Measurements from ENCODE around the gene ZBTB14.

Gene ZBTB14

DNA sequence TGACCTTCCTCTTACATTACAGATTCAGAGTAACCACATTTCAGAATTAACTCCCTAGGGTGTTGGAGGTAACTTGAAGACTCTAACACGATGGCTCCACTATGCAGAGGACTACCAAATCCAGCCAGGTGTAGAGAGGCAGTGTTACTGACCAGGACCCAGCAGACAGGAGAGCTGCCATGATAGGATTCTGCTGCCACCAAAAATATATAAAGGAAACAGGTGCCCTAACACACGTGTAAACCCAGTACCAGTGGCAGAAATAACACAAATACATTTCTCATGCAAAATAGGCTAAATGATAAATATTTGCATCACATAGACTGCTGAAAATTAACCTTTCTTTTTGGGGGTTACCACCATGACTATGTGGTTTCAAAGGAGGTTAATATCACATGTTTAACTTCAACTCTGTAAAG is 7.0 kb downstream of the ZBTB14 start:
- DNase-seq (ENCODE audit: low read depth in 3 of 3): no peak

DNA sequence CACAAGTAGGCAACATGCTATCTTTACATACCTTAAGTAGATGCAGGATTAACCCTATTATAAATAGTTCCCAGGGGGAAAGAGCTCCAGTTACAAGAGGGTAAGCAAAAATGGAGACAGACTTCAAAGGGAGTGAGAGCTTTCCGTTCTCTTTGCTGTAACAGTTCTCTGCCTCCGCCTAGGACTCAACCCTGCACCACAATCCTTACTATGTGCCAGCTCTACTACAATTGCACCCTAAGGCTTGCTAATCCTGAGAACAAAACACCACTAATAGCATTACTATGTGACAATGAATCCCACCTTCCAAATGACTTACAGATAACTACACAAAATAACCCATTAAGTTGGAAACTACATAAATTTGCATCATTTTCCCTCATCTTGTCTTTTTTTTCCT is 7.7 kb downstream of the ZBTB14 start:
- DNase-seq (ENCODE audit: low read depth in 3 of 3): no peak

DNA sequence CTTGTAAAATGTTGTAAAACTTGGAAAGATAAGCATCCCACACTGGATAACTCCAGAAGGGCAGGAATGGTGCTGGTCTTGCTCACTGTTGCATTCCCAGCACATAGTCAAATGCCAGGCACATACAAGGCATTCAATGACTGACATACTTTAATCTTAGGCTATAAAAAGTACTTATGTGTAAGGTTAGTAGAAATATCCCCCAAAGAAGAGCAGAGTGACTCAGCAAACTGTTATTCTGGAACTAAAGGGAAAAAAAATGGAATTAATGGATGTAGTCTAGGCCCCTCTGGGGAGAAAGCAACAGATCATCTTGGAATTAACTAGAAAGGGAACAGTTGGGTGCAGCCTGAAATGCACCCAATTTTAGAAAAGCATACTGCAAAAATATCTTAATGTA is 9.0 kb downstream of the ZBTB14 start:
- DNase-seq (ENCODE audit: low read depth in 3 of 3): no peak

DNA sequence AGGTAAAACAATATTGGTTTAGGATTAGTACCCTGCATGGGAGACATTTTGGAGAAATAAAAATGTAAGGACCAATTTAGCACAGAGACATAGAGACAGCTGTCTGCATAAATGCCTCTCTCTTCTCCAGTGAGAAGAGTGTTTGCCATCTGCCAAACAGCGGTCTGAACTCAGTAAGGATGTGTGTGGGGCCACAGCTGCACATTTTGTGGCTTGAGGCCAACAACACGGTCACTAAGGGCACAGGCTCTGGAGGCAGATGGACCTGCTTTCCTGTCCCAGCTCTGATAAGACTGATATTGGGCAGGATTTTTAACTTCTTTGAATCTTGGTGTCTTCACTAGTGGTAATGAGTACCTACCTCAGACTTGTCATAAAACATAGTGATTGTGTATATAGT is 10.2 kb downstream of the ZBTB14 start:
- DNase-seq (ENCODE audit: low read depth in 3 of 3): no peak

DNA sequence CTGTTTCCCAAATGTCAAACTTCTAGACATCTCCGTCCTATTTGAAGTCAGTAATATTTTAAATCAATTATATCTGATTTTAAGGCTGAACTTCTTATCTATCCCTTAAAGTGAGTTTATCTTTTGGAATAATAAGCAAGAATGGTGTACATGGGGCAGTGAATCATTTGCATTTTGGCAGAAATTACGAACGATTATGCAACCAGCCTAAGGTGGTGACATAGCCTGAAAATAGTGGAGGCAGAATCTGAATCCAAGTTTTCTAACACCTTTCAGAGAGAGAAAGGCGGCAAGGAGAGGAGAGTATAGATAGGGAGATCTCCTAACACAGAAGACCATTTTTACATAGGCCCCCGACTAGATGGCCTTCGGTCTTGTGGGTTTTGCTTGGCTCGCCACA is 10.7 kb downstream of the ZBTB14 start:
- DNase-seq (ENCODE audit: low read depth in 3 of 3): no peak

DNA sequence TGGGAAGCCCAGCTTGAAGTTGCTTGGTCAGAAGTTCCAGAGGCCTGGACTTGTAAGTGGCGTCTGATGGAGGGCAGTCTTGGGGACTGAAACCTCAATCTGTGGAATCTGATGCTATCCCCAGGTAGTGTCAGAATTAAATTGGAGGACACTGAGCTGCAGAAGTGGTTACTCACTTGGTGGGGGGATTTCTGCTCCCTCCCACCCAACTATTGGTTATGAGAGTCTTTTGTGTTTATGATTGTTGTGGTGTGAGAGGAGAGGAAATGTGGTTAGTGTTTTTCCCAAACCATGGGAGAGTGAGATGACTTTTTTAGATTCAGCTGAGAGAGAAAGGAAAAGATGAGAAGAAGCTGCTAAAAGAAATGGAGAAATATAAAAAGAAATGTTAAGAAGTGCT is 12.8 kb downstream of the ZBTB14 start:
- no peak for DNase-seq (ENCODE audit: low read depth in 3 of 3)

DNA sequence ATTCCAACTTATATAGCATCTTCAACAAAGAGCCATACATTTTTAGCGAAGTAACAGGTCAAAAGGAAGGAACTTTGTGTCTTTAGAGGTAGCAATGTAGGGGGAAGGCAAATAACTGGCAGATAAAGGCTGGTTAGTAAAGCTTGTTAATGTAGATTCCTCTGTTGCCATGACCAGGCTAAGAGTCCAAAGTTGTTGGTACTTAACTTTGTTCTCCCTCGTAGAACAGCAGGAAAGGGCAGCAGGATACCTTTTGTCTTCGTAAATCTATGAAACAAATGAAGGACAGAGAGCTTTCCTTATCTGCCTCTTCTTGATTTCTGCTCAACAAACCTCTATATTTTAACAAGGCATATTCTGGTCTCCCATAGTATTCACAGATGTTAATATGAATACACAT is 18.6 kb downstream of the ZBTB14 start:
- no peak for DNase-seq (ENCODE audit: low read depth in 3 of 3)

DNA sequence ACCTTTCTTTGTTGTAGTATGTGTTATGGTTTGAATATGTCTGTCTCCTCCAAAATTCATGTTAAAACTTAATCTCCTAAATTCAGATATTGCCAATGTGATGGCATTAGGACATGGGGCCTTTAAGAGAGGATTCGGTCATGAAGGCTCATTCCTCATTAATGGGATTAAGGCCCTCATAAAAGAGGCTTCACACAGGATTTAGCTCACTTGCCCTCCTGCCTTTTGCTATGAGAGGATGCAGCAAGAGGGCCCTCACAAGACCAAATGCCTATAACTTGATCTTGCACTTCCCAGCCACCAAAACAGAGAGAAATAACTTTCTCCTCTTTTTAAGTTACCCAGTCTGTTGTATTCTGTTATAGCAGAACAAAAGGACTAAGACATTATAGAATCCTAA is 19.7 kb downstream of the ZBTB14 start:
- DNase-seq (ENCODE audit: low read depth in 3 of 3): no peak

DNA sequence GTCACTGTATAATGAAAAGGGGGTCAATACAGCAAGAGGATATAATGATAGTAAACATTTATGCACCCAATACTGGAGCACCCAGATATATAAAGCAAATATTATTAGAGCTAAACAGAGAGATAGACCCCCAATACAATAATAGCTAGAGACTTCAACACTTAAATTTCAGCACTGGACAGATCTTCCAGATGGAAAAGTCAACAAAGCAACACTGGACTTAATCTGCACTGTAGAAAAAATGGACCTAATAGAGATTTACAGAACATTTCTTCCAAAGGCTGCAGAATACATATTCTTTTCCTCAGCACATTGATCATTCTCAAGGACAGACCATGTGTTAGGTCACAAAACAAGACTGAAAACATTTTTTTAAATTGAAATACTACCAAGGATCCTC is 26.7 kb downstream of the ZBTB14 start:
- no peak for DNase-seq (ENCODE audit: low read depth in 3 of 3)

DNA sequence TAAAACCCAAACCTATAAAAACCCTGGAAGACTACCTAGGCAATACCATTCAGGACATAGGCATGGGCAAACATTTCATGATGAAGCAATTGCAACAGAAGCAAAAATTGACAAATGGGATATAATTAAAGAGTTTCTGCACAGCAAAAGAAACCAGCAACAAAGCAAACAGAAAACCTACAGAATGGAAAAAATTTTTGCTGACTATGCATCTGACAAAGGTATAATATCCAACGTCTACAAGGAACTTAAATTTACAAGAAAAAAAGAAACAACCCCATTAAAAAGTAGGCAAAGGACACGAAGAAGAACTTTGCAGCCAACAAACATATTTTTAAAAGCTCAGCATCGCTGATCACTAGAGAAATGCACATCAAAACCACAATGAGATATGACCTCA is 28.8 kb downstream of the ZBTB14 start:
- no peak for DNase-seq (ENCODE audit: low read depth in 3 of 3)

DNA sequence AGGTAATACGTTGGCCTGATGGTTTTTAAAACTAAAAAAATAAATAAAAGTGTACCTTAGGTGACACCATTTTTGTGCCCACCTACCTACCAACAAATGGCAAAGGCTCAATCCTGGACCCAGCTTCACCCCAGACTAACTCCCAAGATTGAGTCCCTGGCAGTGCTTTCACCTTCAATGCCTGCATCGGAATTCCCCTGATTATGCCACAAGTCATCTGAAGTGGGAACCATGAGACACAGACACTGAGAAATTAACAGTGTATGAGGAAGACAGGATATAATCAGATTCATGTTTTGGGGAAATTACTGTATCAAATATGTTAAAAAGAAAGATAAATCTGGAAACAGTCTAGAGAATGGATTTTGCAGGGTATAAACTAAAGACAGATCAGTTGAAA is 41.6 kb downstream of the ZBTB14 start:
- no peak for DNase-seq (ENCODE audit: low read depth in 3 of 3)

DNA sequence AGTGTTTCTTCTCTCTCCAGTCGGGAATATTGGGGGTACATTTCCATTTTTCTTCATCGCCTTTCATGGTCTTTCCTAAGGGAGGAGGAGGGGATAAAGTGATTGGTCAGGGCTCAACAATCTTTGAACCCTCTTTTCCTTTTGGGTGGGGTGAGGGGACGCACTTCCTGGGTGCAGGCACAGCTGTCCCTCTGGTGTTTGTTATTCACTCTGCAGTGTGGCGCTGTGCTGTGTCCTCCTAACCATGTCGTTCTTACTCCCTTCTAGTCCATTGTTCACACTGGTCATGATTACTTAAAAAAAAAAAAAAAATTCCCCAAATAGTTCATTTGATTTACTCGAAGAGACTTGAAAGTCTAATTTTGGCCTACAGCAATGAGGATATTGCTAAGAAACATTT is 44.4 kb downstream of the ZBTB14 start:
- DNase-seq (ENCODE audit: low read depth in 3 of 3): no peak

DNA sequence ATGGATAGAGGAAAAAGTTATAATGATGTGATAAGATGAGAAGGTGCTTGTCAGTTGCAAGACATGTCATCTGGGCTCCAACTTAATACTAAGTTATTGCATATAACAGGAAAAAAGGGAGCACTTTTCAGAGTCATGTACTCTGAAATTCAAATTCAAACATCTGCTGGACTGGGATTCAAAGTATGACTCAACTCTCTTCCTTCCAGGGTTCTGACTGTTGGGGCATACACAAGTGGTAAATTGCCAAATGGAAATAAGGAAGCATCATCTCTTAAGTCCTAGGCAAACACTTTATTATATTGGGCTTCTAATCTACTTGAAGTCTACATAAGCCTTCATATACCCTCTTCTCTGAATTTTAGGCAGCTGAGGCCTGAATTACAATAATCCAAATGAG is 44.9 kb downstream of the ZBTB14 start:
- DNase-seq (ENCODE audit: low read depth in 3 of 3): no peak

DNA sequence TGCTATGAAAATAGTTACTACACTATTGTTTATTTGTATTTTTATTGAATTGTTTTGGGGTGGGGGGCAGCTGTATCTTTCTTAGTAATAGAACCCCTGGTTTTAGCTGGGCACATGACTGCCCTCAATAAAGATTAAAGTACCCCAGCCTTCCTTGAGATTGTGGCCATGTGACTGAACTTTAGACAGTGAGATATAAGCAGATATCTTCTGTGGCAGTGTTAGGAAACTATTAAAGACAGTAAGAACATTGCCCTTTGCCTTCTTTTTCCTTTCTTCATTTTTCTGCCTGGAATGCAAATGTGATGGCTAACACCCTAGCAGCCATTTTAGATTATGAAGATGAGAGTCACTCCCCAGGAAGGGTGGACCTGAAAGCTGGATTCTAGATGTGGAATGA is 50.6 kb downstream of the ZBTB14 start:
- no peak for DNase-seq (ENCODE audit: low read depth in 3 of 3)

DNA sequence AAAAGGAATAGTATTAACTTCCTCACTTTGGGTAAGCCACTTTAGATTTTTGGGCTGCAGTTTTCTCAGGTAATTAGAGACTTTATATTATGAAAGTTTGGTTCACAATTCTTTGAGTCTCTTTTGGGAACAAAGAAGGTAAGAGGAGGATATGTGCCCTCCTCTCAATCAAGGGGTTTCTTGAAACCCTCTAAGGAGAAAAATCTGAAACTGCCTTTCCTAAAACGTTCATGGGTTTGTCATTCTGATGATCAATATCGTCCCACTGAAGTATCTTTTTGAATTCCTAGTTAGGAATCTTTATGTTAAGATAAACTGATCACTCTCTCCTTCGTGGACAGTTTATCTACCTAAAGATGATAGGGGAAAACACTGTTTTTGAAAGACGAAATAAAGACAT is 56.1 kb downstream of the ZBTB14 start:
- DNase-seq (ENCODE audit: low read depth in 3 of 3): no peak
